NT2/D1 (cell line): Measurements from ENCODE around the gene DDOST.
"Not testable (repeated sequence)": the region's sequence is repeated elsewhere in the genome, so short reads cannot be mapped to it uniquely, and the experiment has no call there.

Source experiments
- DNase-seq: peaks from one replicate; pipeline ENCODE4 v3.0.0-alpha.2; 2011; ENCODE audit warnings: low read depth, low spot score
- H3K27me3 ChIP-seq: 2 replicates; pipeline ENCODE4 v1.6.0; 2011; ENCODE audit warnings: mild to moderate bottlenecking; ENCODE audit not compliant: insufficient read length, insufficient read depth
- H3K36me3 ChIP-seq: 2 replicates; pipeline ENCODE4 v1.6.1; 2011; ENCODE audit warnings: mild to moderate bottlenecking, low read length, mixed read lengths; ENCODE audit not compliant: insufficient read depth, insufficient read length
- H3K4me1 ChIP-seq: 2 replicates; pipeline ENCODE4 v1.5.1; 2011; ENCODE audit not compliant: insufficient read depth, insufficient read length
- H3K4me3 ChIP-seq: 2 replicates; pipeline ENCODE4 v1.5.1; 2011; ENCODE audit warnings: low read depth; ENCODE audit not compliant: insufficient read length
- H3K9ac ChIP-seq: 2 replicates; pipeline ENCODE4 v1.6.0; 2011; ENCODE audit warnings: low read depth; ENCODE audit not compliant: insufficient read length
- H3K9me3 ChIP-seq: 2 replicates; pipeline ENCODE4 v1.5.1; 2011; ENCODE audit warnings: mild to moderate bottlenecking, low read length; ENCODE audit not compliant: insufficient read depth
- SUZ12 ChIP-seq: IDR thresholded peaks from 2 replicates; pipeline ENCODE4 v1.6.1; 2011; ENCODE audit not compliant: insufficient read length, insufficient read depth; ENCODE audit errors: extremely low read depth
- YY1 ChIP-seq: IDR thresholded peaks from 2 replicates; pipeline ENCODE4 v1.6.1; 2011; ENCODE audit not compliant: insufficient read length, insufficient read depth
- ZNF274 ChIP-seq: IDR thresholded peaks from 2 replicates; pipeline ENCODE4 v1.6.1; 2011; ENCODE audit warnings: mild to moderate bottlenecking, low read depth, low read length

The DDOST gene

GRCh38 chr1:20611652-20612051, 49.5 kb downstream of the DDOST start:
- no peaks in the 10 kb centered on the region for H3K27me3 ChIP-seq
- TF ChIP-seq SUZ12 (no peak), YY1 (no peak), ZNF274 (no peak)
- H3K4me3 ChIP-seq: no peak overlapping the region
- H3K9me3 ChIP-seq: no peaks in the 10 kb centered on the region
- H3K36me3 ChIP-seq: no peaks in the 10 kb centered on the region
- no peak for DNase-seq
- H3K4me1 ChIP-seq: peaks cover 8% of the 10 kb centered on the region
- no peak overlapping the region for H3K9ac ChIP-seq

GRCh38 chr1:20610970-20611369, 50.2 kb downstream of the DDOST start:
- TF ChIP-seq SUZ12: no peak
- no peak for TF ChIP-seq YY1
- TF ChIP-seq ZNF274: no peak
- H3K4me1 ChIP-seq: peaks cover 8% of the 10 kb centered on the region

GRCh38 chr1:20609541-20609940, 51.6 kb downstream of the DDOST start:
- no peaks in the 10 kb centered on the region for H3K9me3 ChIP-seq
- peaks cover 8% of the 10 kb centered on the region for H3K4me1 ChIP-seq
- H3K4me3 ChIP-seq: no peak overlapping the region
- H3K36me3 ChIP-seq: no peaks in the 10 kb centered on the region
- no peaks in the 10 kb centered on the region for H3K27me3 ChIP-seq
- H3K9ac ChIP-seq: no peak overlapping the region
- TF ChIP-seq ZNF274 (no peak), SUZ12 (no peak), YY1 (no peak)
- DNase-seq: no peak

More at GRCh38 chr1:20610970-20611369, 50.2 kb downstream of the DDOST start:
- H3K9me3 ChIP-seq: no peaks in the 10 kb centered on the region
- H3K9ac ChIP-seq: no peak overlapping the region
- no peaks in the 10 kb centered on the region for H3K27me3 ChIP-seq
- H3K36me3 ChIP-seq: no peaks in the 10 kb centered on the region
- no peak overlapping the region for H3K4me3 ChIP-seq
- DNase-seq: no peak

GRCh38 chr1:20606801-20607570, 54.2 kb downstream of the DDOST start:
- H3K36me3 ChIP-seq, DNase-seq, H3K4me1 ChIP-seq, H3K9ac ChIP-seq, H3K4me3 ChIP-seq, H3K9me3 ChIP-seq, H3K27me3 ChIP-seq: not testable (repeated sequence)

GRCh38 chr1:20604678-20605077, 56.5 kb downstream of the DDOST start:
- 0 out of 2 replicates have a peak, but pooled peaks cover 9% of the 10 kb centered on the region for H3K9me3 ChIP-seq
- DNase-seq: no peak
- H3K4me1 ChIP-seq: peaks cover 3% of the 10 kb centered on the region
- TF ChIP-seq ZNF274 (no peak), SUZ12 (no peak), YY1 (no peak)
- no peaks in the 10 kb centered on the region for H3K27me3 ChIP-seq
- H3K9ac ChIP-seq: no peak overlapping the region
- H3K4me3 ChIP-seq: no peak overlapping the region
- H3K36me3 ChIP-seq: no peaks in the 10 kb centered on the region

GRCh38 chr1:20603504-20604464, 57.4 kb downstream of the DDOST start:
- no peak overlapping the region for H3K4me3 ChIP-seq
- H3K4me1 ChIP-seq: no peaks in the 10 kb centered on the region
- no peak overlapping the region for H3K9ac ChIP-seq
- TF ChIP-seq ZNF274: no peak
- no peak for TF ChIP-seq SUZ12
- TF ChIP-seq YY1: no peak
- no peaks in the 10 kb centered on the region for H3K27me3 ChIP-seq
- no peaks in the 10 kb centered on the region for H3K36me3 ChIP-seq
- no peak for DNase-seq
- H3K9me3 ChIP-seq: 0 out of 2 replicates have a peak, but pooled peaks cover 9% of the 10 kb centered on the region

GRCh38 chr1:20602851-20603450, 58.2 kb downstream of the DDOST start:
- 0 out of 2 replicates have a peak, but pooled peaks cover 9% of the 10 kb centered on the region for H3K9me3 ChIP-seq
- H3K4me1 ChIP-seq: no peaks in the 10 kb centered on the region
- no peaks in the 10 kb centered on the region for H3K36me3 ChIP-seq
- H3K4me3 ChIP-seq: no peak overlapping the region
- TF ChIP-seq ZNF274: no peak
- TF ChIP-seq SUZ12: no peak
- no peak for TF ChIP-seq YY1
- no peak for DNase-seq
- no peak overlapping the region for H3K9ac ChIP-seq
- H3K27me3 ChIP-seq: no peaks in the 10 kb centered on the region
